ENCODE results near the gene ZNF286A.
"Not testable (repeated sequence)": the region's sequence is repeated elsewhere in the genome, so short reads cannot be mapped to it uniquely, and the experiment has no call there.

DNA sequence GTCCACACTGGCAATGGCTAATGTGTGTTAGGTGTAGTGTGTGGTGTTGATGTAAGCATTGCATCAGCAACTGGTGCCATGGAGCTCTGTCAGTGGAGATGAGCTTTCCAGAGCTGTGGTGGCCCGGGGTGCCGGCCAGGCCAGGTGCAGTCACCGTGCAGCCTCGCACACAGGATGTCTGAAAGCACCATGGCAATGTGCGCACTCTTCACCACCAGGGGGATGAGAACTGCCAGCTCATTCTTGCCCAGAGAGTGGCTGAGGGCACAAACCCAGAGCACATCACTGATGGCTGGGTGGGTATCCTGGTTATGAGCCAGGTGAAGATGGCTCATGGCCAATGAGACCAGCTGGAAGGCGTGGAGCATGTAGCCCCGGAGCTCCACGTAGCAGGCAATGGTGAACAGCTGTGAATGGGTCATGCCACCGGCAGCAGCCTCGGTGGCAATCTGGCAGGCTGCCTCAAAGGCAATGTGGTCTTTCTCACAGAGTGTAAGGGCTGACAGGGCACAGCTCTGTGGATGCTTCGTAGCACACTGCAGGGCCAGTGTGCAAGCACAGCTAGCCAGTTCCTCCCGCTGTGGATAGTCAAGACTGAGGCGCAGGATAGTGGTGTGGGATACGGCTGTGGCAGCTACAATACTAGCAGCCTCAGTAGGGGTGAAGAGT, 69.4 kb downstream of the ZNF286A start:
- not testable (repeated sequence) for TF ChIP-seq POLR2AphosphoS5, CTCF, POLR2A, EP300 (IDR thresholded peaks at IDR 0.05)

Data from upper lobe of left lung (tissue), 4 donors.